Activated B cell treated with CpG ODN at 0.5 μM for 24 hours (primary cell): Measurements from ENCODE around the gene NRIP2. TPM values are rescaled to one million over a fixed set of nuclear protein-coding genes. Genes with fewer than 3 reads are reported as not detected.

Experiments
- ATAC-seq: fragments of 200-7000 bp; cut with Tn5 transposase; one replicate; pipeline ENCODE4 v1.10.0; 2021; ENCODE audit warnings: low read depth, mild to moderate bottlenecking, moderate library complexity
- CTCF ChIA-PET: fragments of 350-600 bp; sonication (Branson Sonifier 250); formaldehyde crosslinking; loops from one replicate; lab custom pipeline; 2021; ENCODE audit warnings: antibody characterized with exemption; lab: Charles Lee
- POLR2A ChIA-PET: fragments of 350-600 bp; sonication (Branson Sonifier 250); formaldehyde crosslinking; loops from one replicate; lab custom pipeline; 2021; ENCODE audit warnings: antibody characterized with exemption; lab: Charles Lee
- DNase-seq: peaks from one replicate; pipeline ENCODE4 v3.0.0; 2022
- H3K27ac Mint-ChIP-seq: one replicate; pipeline ENCODE4 v1.8.0; 2020; ENCODE audit warnings: mixed read lengths
- H3K27me3 Mint-ChIP-seq: one replicate; pipeline ENCODE4 v1.8.0; 2021; ENCODE audit warnings: mixed read lengths
- H3K36me3 Mint-ChIP-seq: one replicate; pipeline ENCODE4 v1.8.0; 2021; ENCODE audit warnings: low read depth, mixed read lengths
- H3K4me1 Mint-ChIP-seq: one replicate; pipeline ENCODE4 v1.8.0; 2021; ENCODE audit warnings: mixed read lengths
- H3K4me3 Mint-ChIP-seq: one replicate; pipeline ENCODE4 v1.8.0; 2020; ENCODE audit warnings: mild to moderate bottlenecking, mixed read lengths
- H3K9me3 Mint-ChIP-seq: one replicate; pipeline ENCODE4 v1.8.0; 2020; ENCODE audit warnings: mixed read lengths
- CTCF ChIP-seq: fragments of 200-600 bp; IDR thresholded peaks from one replicate; pipeline ENCODE4 v1.8.0; 2022; ENCODE audit warnings: antibody characterized with exemption, mild to moderate bottlenecking
- intact Hi-C: fragments of 100-400 bp; cut with micrococcal nuclease; formaldehyde crosslinking; loops from one replicate; pipeline ENCODE4 v1.15.1; 2024
- total RNA-seq: library from RNA; stranded (reverse); gene quantifications from 2 replicates; pipeline ENCODE4 v1.2.3, GENCODE V29; 2022

The NRIP2 gene
- total RNA-seq, 1 donor from 2014 or later, result not detected

GRCh38 chr12:2833810-2834209 is 1.0 kb downstream of the NRIP2 start:
- CTCF ChIA-PET, result no interaction called here
- TF ChIP-seq CTCF, result no peak
- intact Hi-C loops, result no loop called here

GRCh38 chr12:2833327-2833726 is 1.5 kb downstream of the NRIP2 start:
- Mint-ChIP-seq H3K4me3 (no peak overlapping the region), H3K27ac (no peak overlapping the region), H3K36me3 (peaks cover 40% of the 10 kb centered on the region), H3K9me3 (no peaks in the 10 kb centered on the region), H3K4me1 (peaks cover 4% of the 10 kb centered on the region), H3K27me3 (no peaks in the 10 kb centered on the region)
- CTCF ChIA-PET, result no interaction called here
- intact Hi-C loops, result no loop called here
- TF ChIP-seq CTCF, result no peak
- no peak for DNase-seq
- no peak for ATAC-seq
- POLR2A ChIA-PET, result no interaction called here

More at GRCh38 chr12:2833810-2834209, 1.0 kb downstream of the NRIP2 start:
- no peaks in the 10 kb centered on the region for H3K9me3 Mint-ChIP-seq
- peaks cover 4% of the 10 kb centered on the region for H3K4me1 Mint-ChIP-seq
- no peaks in the 10 kb centered on the region for H3K27me3 Mint-ChIP-seq
- no peak overlapping the region for H3K27ac Mint-ChIP-seq
- ATAC-seq (no peak), DNase-seq (no peak)
- no peak overlapping the region for H3K4me3 Mint-ChIP-seq
- H3K36me3 Mint-ChIP-seq, result peaks cover 40% of the 10 kb centered on the region
- POLR2A ChIA-PET, result no interaction called here

GRCh38 chr12:2832550-2833127 is 2.2 kb downstream of the NRIP2 start:
- H3K27ac Mint-ChIP-seq, result no peak overlapping the region
- no peaks in the 10 kb centered on the region for H3K27me3 Mint-ChIP-seq
- no peak overlapping the region for H3K4me3 Mint-ChIP-seq
- ATAC-seq, result no peak
- peaks cover 44% of the 10 kb centered on the region for H3K36me3 Mint-ChIP-seq
- no peaks in the 10 kb centered on the region for H3K9me3 Mint-ChIP-seq
- peaks cover 4% of the 10 kb centered on the region for H3K4me1 Mint-ChIP-seq
- no peak for DNase-seq
- CTCF ChIA-PET, result no interaction called here
- no peak for TF ChIP-seq CTCF
- intact Hi-C loops, result no loop called here
- POLR2A ChIA-PET, result no interaction called here

- POLR2A ChIA-PET, result no interaction called here
- DNase-seq (no peak), ATAC-seq (no peak)
- Mint-ChIP-seq H3K27ac (no peak overlapping the region), H3K9me3 (no peaks in the 10 kb centered on the region), H3K4me3 (no peak overlapping the region), H3K27me3 (no peaks in the 10 kb centered on the region), H3K36me3 (peaks cover 71% of the 10 kb centered on the region), H3K4me1 (no peaks in the 10 kb centered on the region)
- CTCF ChIA-PET, result no interaction called here
- TF ChIP-seq CTCF, result no peak
- intact Hi-C loops, result no loop called here
Observed at GRCh38 chr12:2829275-2829674, 5.6 kb downstream of the NRIP2 start.

GRCh38 chr12:2826721-2827515 is 7.9 kb downstream of the NRIP2 start:
- no peak overlapping the region for H3K27ac Mint-ChIP-seq
- ChIA-PET POLR2A (no interaction called here), CTCF (no interaction called here)
- no peaks in the 10 kb centered on the region for H3K27me3 Mint-ChIP-seq
- no peak overlapping the region for H3K4me3 Mint-ChIP-seq
- H3K4me1 Mint-ChIP-seq, result no peaks in the 10 kb centered on the region
- H3K36me3 Mint-ChIP-seq, result peaks cover 88% of the 10 kb centered on the region
- ATAC-seq, result no peak
- intact Hi-C loops, result no loop called here
- H3K9me3 Mint-ChIP-seq, result no peaks in the 10 kb centered on the region
- DNase-seq, result no peak
- no peak for TF ChIP-seq CTCF
